MG63 (cell line): ENCODE measurements around the gene DHX58. TPM values are rescaled to one million over a fixed set of nuclear protein-coding genes. Genes with fewer than 3 reads are reported as not detected.

Source experiments
- DNase-seq: peaks from one replicate; pipeline ENCODE4 v3.0.0-alpha.2; 2020
- H3K27me3 ChIP-seq: fragments of 250-450 bp; sonication (Bioruptor Pico); 2 replicates; pipeline ENCODE4 v1.5.1; 2020; ENCODE audit warnings: mild to moderate bottlenecking, moderate library complexity
- H3K36me3 ChIP-seq: fragments of 250-450 bp; sonication (Bioruptor Pico); 2 replicates; pipeline ENCODE4 v1.5.1; 2020; ENCODE audit warnings: mild to moderate bottlenecking, moderate library complexity
- H3K4me3 ChIP-seq: fragments of 250-450 bp; sonication (Bioruptor Pico); 2 replicates; pipeline ENCODE4 v1.5.1; 2020; ENCODE audit warnings: mild to moderate bottlenecking, moderate library complexity
- H3K9me3 ChIP-seq: fragments of 250-450 bp; sonication (Bioruptor Pico); 2 replicates; pipeline ENCODE4 v1.5.1; 2020; ENCODE audit warnings: mild to moderate bottlenecking, moderate library complexity
- total RNA-seq: library from RNA; depleted of rRNA; stranded (reverse); fragments of >200 nt; shearing (Covaris generic); gene quantifications from 2 replicates; pipeline ENCODE4 v1.2.3, GENCODE V29; 2014; ENCODE audit warnings: low replicate concordance

Gene DHX58
- total RNA-seq, 1 experiment from 2014 or later, result 3.2 TPM

GRCh38 chr17:42101513-42102292 lies 10.8 kb downstream of the DHX58 start:
- no peaks in the 10 kb centered on the region for H3K36me3 ChIP-seq
- H3K9me3 ChIP-seq, result no peaks in the 10 kb centered on the region
- peak; percentile 77 for DNase-seq
- no peaks in the 10 kb centered on the region for H3K27me3 ChIP-seq
- no peak overlapping the region for H3K4me3 ChIP-seq

GRCh38 chr17:42098730-42099399 lies 13.6 kb downstream of the DHX58 start:
- H3K36me3 ChIP-seq, result no peaks in the 10 kb centered on the region
- no peak overlapping the region for H3K4me3 ChIP-seq
- H3K9me3 ChIP-seq, result no peaks in the 10 kb centered on the region
- DNase-seq, result no peak
- no peaks in the 10 kb centered on the region for H3K27me3 ChIP-seq

GRCh38 chr17:42097691-42098631 lies 14.6 kb downstream of the DHX58 start, which contains the start of gene ZNF385C:
TSS of gene ZNF385C (minus strand) at chr17:42098473. CDS start at chr17:42063056, 35,417 bp downstream.
- Histone ChIP-seq H3K36me3 (no peaks in the 10 kb centered on the region), H3K9me3 (no peaks in the 10 kb centered on the region), H3K4me3 (no peak within 1 kb of the TSS), H3K27me3 (no peaks in the 10 kb centered on the region)
- DNase-seq, result no peak

GRCh38 chr17:42096360-42097111 lies 16.0 kb downstream of the DHX58 start:
- Histone ChIP-seq H3K27me3 (no peaks in the 10 kb centered on the region), H3K36me3 (no peaks in the 10 kb centered on the region), H3K4me3 (no peak overlapping the region), H3K9me3 (no peaks in the 10 kb centered on the region)
- DNase-seq, result no peak

- Histone ChIP-seq H3K9me3 (no peaks in the 10 kb centered on the region), H3K27me3 (no peaks in the 10 kb centered on the region), H3K4me3 (no peak overlapping the region), H3K36me3 (no peaks in the 10 kb centered on the region)
- no peak for DNase-seq
Measured at GRCh38 chr17:42094375-42095069, 18.0 kb downstream of the DHX58 start.

GRCh38 chr17:42092939-42093338 lies 19.6 kb downstream of the DHX58 start:
- Histone ChIP-seq H3K4me3 (no peak overlapping the region), H3K9me3 (no peaks in the 10 kb centered on the region), H3K27me3 (no peaks in the 10 kb centered on the region; the same call in 1 of the 2 replicates), H3K36me3 (no peaks in the 10 kb centered on the region)
- no peak for DNase-seq

- Histone ChIP-seq H3K9me3 (no peaks in the 10 kb centered on the region), H3K4me3 (no peak overlapping the region), H3K36me3 (no peaks in the 10 kb centered on the region), H3K27me3 (no peaks in the 10 kb centered on the region; the same call in 1 of the 2 replicates)
- DNase-seq, result no peak
Measured at GRCh38 chr17:42090964-42091790, 21.3 kb downstream of the DHX58 start.

GRCh38 chr17:42088736-42089135 lies 23.8 kb downstream of the DHX58 start:
- no peak overlapping the region for H3K4me3 ChIP-seq
- H3K36me3 ChIP-seq, result no peaks in the 10 kb centered on the region
- H3K27me3 ChIP-seq, result no peaks in the 10 kb centered on the region; the same call in 1 of the 2 replicates
- no peak for DNase-seq
- no peaks in the 10 kb centered on the region for H3K9me3 ChIP-seq

GRCh38 chr17:42087736-42088705 lies 24.5 kb downstream of the DHX58 start:
- DNase-seq, result no peak
- Histone ChIP-seq H3K36me3 (no peaks in the 10 kb centered on the region), H3K9me3 (no peaks in the 10 kb centered on the region), H3K4me3 (no peak overlapping the region), H3K27me3 (no peaks in the 10 kb centered on the region; the same call in 1 of the 2 replicates)

GRCh38 chr17:42087042-42087701 lies 25.3 kb downstream of the DHX58 start:
- DNase-seq, result no peak
- Histone ChIP-seq H3K9me3 (no peaks in the 10 kb centered on the region), H3K36me3 (no peaks in the 10 kb centered on the region), H3K27me3 (no peaks in the 10 kb centered on the region; the same call in 1 of the 2 replicates), H3K4me3 (no peak overlapping the region)

- DNase-seq, result no peak
- Histone ChIP-seq H3K36me3 (no peaks in the 10 kb centered on the region), H3K4me3 (no peak overlapping the region), H3K9me3 (no peaks in the 10 kb centered on the region), H3K27me3 (no peaks in the 10 kb centered on the region)
Measured at GRCh38 chr17:42081516-42082129, 30.9 kb downstream of the DHX58 start.

- Histone ChIP-seq H3K4me3 (no peak overlapping the region), H3K36me3 (no peaks in the 10 kb centered on the region), H3K27me3 (no peaks in the 10 kb centered on the region), H3K9me3 (no peaks in the 10 kb centered on the region)
- DNase-seq, result no peak
Measured at GRCh38 chr17:42079541-42079940, 33.0 kb downstream of the DHX58 start.

GRCh38 chr17:42078396-42079043 lies 34.0 kb downstream of the DHX58 start:
- no peaks in the 10 kb centered on the region for H3K36me3 ChIP-seq
- no peaks in the 10 kb centered on the region for H3K27me3 ChIP-seq
- no peak for DNase-seq
- no peaks in the 10 kb centered on the region for H3K9me3 ChIP-seq
- H3K4me3 ChIP-seq, result no peak overlapping the region
